Stomach (tissue), 4 donors: ENCODE results near the gene PRELID2.

Experiments used
- EP300 ChIP-seq: sonication (generic); formaldehyde crosslinking; IDR thresholded peaks from one replicate; pipeline ENCODE4 v1.6.1; 2017; ENCODE audit warnings: antibody characterized with exemption
- POLR2A ChIP-seq, 4 donors: fragments of 450-650 bp; IDR thresholded peaks; one replicate each; pipeline ENCODE4 v1.6.1; 2016; ENCODE audit warnings: antibody characterized with exemption in 4 of 4, control low read depth in 2 of 4, mild to moderate bottlenecking in 1 of 4, moderate library complexity in 1 of 4
- TF ChIP-seq, protein P1 (sequence below), 7 experiments: fragments of 450-650 bp in 4 of 7; fragments of 200-600 bp in 3 of 7; sonication (generic) in 3 of 7; IDR thresholded peaks; one replicate each; pipeline ENCODE4 v1.5.1; 2016 to 2019; ENCODE audit warnings: antibody characterized with exemption in 7 of 7, control low read depth in 2 of 7, mild to moderate bottlenecking in 1 of 7

DNA sequence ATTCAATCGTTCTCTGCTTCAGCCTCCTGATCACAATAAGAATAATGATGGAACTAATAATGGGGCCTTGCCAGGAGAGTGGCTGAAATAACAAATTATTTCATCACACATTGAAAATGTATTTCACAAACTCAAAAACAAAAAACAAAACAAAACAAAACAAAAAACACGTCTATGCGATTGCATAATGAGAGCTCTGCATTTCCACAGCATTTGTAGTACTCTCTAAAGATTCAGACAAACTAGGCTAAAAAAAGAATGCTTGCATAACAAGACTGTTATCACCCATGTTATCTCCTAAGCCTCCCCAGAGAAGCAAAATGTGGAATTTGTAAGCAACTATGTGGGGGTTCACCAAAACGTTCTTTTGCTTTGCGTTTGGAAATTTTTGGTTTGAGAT, 48.1 kb downstream of the PRELID2 start:
- TF ChIP-seq POLR2A (IDR thresholded peaks at IDR 0.05), result no peak
- TF ChIP-seq, protein P1, sequence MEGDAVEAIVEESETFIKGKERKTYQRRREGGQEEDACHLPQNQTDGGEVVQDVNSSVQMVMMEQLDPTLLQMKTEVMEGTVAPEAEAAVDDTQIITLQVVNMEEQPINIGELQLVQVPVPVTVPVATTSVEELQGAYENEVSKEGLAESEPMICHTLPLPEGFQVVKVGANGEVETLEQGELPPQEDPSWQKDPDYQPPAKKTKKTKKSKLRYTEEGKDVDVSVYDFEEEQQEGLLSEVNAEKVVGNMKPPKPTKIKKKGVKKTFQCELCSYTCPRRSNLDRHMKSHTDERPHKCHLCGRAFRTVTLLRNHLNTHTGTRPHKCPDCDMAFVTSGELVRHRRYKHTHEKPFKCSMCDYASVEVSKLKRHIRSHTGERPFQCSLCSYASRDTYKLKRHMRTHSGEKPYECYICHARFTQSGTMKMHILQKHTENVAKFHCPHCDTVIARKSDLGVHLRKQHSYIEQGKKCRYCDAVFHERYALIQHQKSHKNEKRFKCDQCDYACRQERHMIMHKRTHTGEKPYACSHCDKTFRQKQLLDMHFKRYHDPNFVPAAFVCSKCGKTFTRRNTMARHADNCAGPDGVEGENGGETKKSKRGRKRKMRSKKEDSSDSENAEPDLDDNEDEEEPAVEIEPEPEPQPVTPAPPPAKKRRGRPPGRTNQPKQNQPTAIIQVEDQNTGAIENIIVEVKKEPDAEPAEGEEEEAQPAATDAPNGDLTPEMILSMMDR (IDR thresholded peaks at IDR 0.05), result no peak
- no peak for TF ChIP-seq EP300
